Measurements from ENCODE around the gene SPATC1L.

The SPATC1L gene

GRCh38 chr21:46124083-46124925, 60.0 kb downstream of the SPATC1L start:
- DNase-seq (ENCODE audit: low read depth): peak; percentile 8
- TF ChIP-seq CTCF (conservative IDR thresholded peaks at IDR 0.05; ENCODE audit: control insufficient read depth, insufficient read depth, low read depth, low read length): no peak
- H3K4me3 ChIP-seq (ENCODE audit: control insufficient read depth, low read depth, low read length): no peak overlapping the region

GRCh38 chr21:46122758-46123683, 61.2 kb downstream of the SPATC1L start:
- H3K4me3 ChIP-seq (ENCODE audit: control insufficient read depth, low read depth, low read length): no peak overlapping the region
- DNase-seq (ENCODE audit: low read depth): peak; percentile 34
- TF ChIP-seq CTCF (conservative IDR thresholded peaks at IDR 0.05; ENCODE audit: control insufficient read depth, insufficient read depth, low read depth, low read length): no peak

DNA sequence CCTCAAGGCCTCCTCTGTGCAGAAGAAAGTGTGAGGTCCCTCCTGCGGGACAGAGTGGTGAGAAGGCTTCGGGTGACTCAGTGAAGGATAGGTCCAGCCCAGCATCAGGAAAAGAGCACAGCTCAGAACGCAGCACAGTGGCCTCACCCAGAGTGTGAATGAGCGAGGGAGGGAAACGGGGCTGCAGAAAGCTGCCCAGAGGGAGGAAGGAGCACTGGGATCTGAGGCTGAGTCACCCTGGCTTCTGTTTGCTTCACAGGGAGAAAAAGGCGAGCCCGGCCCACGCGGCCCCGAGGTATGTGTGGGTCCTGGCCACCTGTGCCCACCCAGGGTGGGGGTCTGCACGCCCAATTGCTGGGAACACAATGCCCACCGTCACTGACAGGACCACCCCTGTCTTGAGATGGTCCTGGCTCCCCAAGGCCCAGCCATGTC, 62.0 kb downstream of the SPATC1L start:
- peak; percentile 95 for DNase-seq (ENCODE audit: low read depth)
- H3K4me3 ChIP-seq (ENCODE audit: control insufficient read depth, low read depth, low read length): no peak overlapping the region
- no peak for TF ChIP-seq CTCF (conservative IDR thresholded peaks at IDR 0.05; ENCODE audit: control insufficient read depth, insufficient read depth, low read depth, low read length)

GRCh38 chr21:46121286-46122221, 62.7 kb downstream of the SPATC1L start:
- H3K4me3 ChIP-seq (ENCODE audit: control insufficient read depth, low read depth, low read length): no peak overlapping the region
- DNase-seq (ENCODE audit: low read depth): peak; percentile 29
- TF ChIP-seq CTCF (conservative IDR thresholded peaks at IDR 0.05; ENCODE audit: control insufficient read depth, insufficient read depth, low read depth, low read length): no peak

DNA sequence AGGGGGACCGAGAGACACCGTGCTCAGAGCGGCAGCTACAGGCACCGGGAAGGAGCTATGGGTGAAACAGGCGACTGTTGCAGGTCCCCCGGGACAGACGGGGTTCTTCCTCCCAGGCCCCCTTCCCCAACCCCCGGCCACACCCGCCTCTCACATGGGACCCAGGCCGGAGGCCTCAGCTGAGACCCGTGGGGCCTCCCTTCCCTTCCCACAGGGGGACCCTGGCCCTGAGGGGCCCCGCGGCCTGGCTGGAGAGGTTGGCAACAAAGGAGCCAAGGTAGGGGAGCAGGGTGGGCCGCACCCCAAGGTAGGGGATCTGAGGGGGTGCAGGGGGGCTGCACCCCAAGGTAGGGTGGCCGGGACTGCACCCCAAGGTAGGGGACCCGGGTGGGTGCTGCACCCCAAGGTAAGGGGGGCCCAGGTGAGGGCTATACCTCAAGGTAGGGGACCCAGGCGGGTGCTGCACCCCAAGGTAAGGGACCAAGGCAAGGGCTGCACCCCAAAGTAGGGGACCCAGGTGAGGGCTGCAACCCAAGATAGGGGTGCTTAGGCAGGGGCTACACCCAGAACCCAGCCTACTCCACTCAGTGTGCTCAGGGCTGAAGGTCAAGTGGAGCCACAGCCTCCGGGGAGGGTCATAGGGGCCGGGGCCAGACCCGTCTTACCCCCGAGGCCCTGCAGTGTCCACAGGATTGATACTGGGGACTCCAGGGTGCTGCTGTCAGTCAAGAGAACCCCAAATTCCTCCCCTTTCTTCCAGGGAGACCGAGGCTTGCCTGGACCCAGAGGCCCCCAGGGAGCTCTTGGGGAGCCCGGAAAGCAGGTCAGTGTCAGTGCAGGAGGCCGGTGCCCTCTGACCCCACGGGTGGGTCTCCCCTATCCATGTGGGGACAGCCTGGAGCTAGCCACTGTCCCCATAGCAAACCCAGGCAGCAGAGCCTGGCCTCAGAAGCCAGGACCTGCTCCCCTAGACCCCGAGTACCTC, 63.7 kb downstream of the SPATC1L start:
- peak; percentile 11 for DNase-seq (ENCODE audit: low read depth)
- H3K4me3 ChIP-seq (ENCODE audit: control insufficient read depth, low read depth, low read length): no peak overlapping the region

More for the DNA sequence above, 63.7 kb downstream of the SPATC1L start:
- no peak for TF ChIP-seq CTCF (conservative IDR thresholded peaks at IDR 0.05; ENCODE audit: control insufficient read depth, insufficient read depth, low read depth, low read length)

Measured in fibroblast of mammary gland (primary cell).